ENCODE results near the gene TRPM1. TPM values are rescaled to one million over a fixed set of nuclear protein-coding genes. Genes with fewer than 3 reads are reported as not detected.

TRPM1 gene
- total and polyA plus RNA-seq, 12 donors, result 0.34 TPM; not detected in 11

GRCh38 chr15:30956216-30957124 lies 145.1 kb downstream of the TRPM1 start:
- intact Hi-C loops (cut with DNase I), result no loop called here
- Histone ChIP-seq H3K36me3 (replicated peaks in 1 of 2) (peaks cover 0 to 78% of the 10 kb centered on the region in 2 donors), H3K4me3 (no peak overlapping the region), H3K4me1 (replicated peaks in 1 of 2) (no peaks in the 10 kb centered on the region), H3K9me3 (replicated peaks in 1 of 3) (no peaks in the 10 kb centered on the region), H3K27ac (no peak overlapping the region), H3K27me3 (no peaks in the 10 kb centered on the region)
- 80 to 86% (median 85%) methylated on average over 6 of the region's 6 CpGs for WGBS, 4 donors
- peak in 1 of 7 donors; percentile 25 for DNase-seq
- no peak for TF ChIP-seq CTCF (IDR thresholded peaks at IDR 0.05)
- no peak for TF ChIP-seq POLR2A (IDR thresholded peaks at IDR 0.05)

GRCh38 chr15:30954674-30955073 lies 146.9 kb downstream of the TRPM1 start:
- Histone ChIP-seq H3K36me3 (replicated peaks in 1 of 2) (peaks cover 0 to 79% of the 10 kb centered on the region in 2 donors), H3K4me1 (replicated peaks in 1 of 2) (no peaks in the 10 kb centered on the region), H3K27ac (no peak overlapping the region), H3K27me3 (no peaks in the 10 kb centered on the region), H3K9me3 (replicated peaks in 1 of 3) (no peaks in the 10 kb centered on the region), H3K4me3 (no peak overlapping the region)
- 89 to 97% (median 95%) methylated on average over 1 of the region's 1 CpG for WGBS, 4 donors
- TF ChIP-seq CTCF (IDR thresholded peaks at IDR 0.05) (no peak), POLR2A (IDR thresholded peaks at IDR 0.05) (no peak)
- intact Hi-C loops (cut with DNase I), result no loop called here
- DNase-seq, result no peak

GRCh38 chr15:30953731-30954378 lies 147.7 kb downstream of the TRPM1 start:
- Histone ChIP-seq H3K4me1 (replicated peaks in 1 of 2) (no peaks in the 10 kb centered on the region), H3K9me3 (replicated peaks in 1 of 3) (no peaks in the 10 kb centered on the region), H3K27ac (peak overlapping the region in 1 of 5 donors; percentile 50), H3K4me3 (no peak overlapping the region), H3K36me3 (replicated peaks in 1 of 2) (peaks cover 0 to 79% of the 10 kb centered on the region in 2 donors), H3K27me3 (no peaks in the 10 kb centered on the region)
- DNase-seq, result peak in 2 of 7 donors; percentile 28 to 36
- intact Hi-C loops (cut with DNase I), result no loop called here
- 67 to 88% (median 76%) methylated on average over 6 to 7 of the region's 7 CpGs for WGBS, 4 donors
- TF ChIP-seq POLR2A (IDR thresholded peaks at IDR 0.05) (no peak), CTCF (IDR thresholded peaks at IDR 0.05) (no peak)

GRCh38 chr15:30953183-30953582 lies 148.3 kb downstream of the TRPM1 start:
- no peak overlapping the region for H3K4me3 ChIP-seq
- WGBS, 4 donors, result 89 to 95% (median 93%) methylated on average over 7 of the region's 7 CpGs
- H3K27ac ChIP-seq, result no peak overlapping the region
- DNase-seq, result no peak
- H3K36me3 ChIP-seq (replicated peaks in 1 of 2), result peaks cover 0 to 74% of the 10 kb centered on the region in 2 donors
- no peaks in the 10 kb centered on the region for H3K4me1 ChIP-seq (replicated peaks in 1 of 2)
- intact Hi-C loops (cut with DNase I), result no loop called here
- no peaks in the 10 kb centered on the region for H3K9me3 ChIP-seq (replicated peaks in 1 of 3)
- no peaks in the 10 kb centered on the region for H3K27me3 ChIP-seq
- TF ChIP-seq POLR2A (IDR thresholded peaks at IDR 0.05) (no peak), CTCF (IDR thresholded peaks at IDR 0.05) (no peak)

Measured in adrenal gland (tissue), 12 donors.